Testis (tissue), 3 donors: ENCODE measurements around the gene DGCR6L. TPM values are rescaled to one million over a fixed set of nuclear protein-coding genes. Genes with fewer than 3 reads are reported as not detected.

Experiments used
- DNase-seq: peaks from one replicate; pipeline ENCODE4 v3.0.0-alpha.2; 2019
- H3K27ac ChIP-seq, 2 donors: fragments of 200-600 bp; sonication (generic); one replicate each; pipeline ENCODE4 v1.5.1; 2019
- H3K27me3 ChIP-seq: fragments of 200-600 bp; sonication (generic); one replicate; pipeline ENCODE4 v1.5.1; 2019
- H3K36me3 ChIP-seq: fragments of 200-600 bp; sonication (generic); one replicate; pipeline ENCODE4 v1.5.1; 2017; ENCODE audit warnings: low read depth; ENCODE audit errors: missing control alignments
- H3K4me1 ChIP-seq: fragments of 200-600 bp; sonication (generic); one replicate; pipeline ENCODE4 v1.5.1; 2019
- H3K4me3 ChIP-seq, 2 donors: fragments of 200-600 bp; sonication (generic); one replicate each; pipeline ENCODE4 v1.5.1; 2017 to 2019
- H3K9me3 ChIP-seq: fragments of 200-600 bp; sonication (generic); one replicate; pipeline ENCODE4 v1.5.1; 2017
- CTCF ChIP-seq, 3 experiments: fragments of 450-650 bp in 2 of 3; fragments of 200-600 bp in 1 of 3; sonication (generic) in 1 of 3; IDR thresholded peaks; one replicate each; pipeline ENCODE4 v1.5.1; 2016 to 2019; ENCODE audit warnings: antibody characterized with exemption in 3 of 3, mild to moderate bottlenecking in 2 of 3, moderate library complexity in 1 of 3
- POLR2A ChIP-seq: fragments of 450-650 bp; IDR thresholded peaks from one replicate; pipeline ENCODE4 v1.6.1; 2017; ENCODE audit warnings: antibody characterized with exemption, mild to moderate bottlenecking, moderate library complexity
- WGBS, 2 donors: methylation state at CpG; one replicate each; pipeline ENCODE4 v1.1.5; 2018; 5-methylcytosine and 5-hydroxymethylcytosine counted together
- intact Hi-C: fragments of 100-400 bp; cut with DNase I; formaldehyde crosslinking; loops from one replicate; pipeline ENCODE4 v1.15.1; 2023; ENCODE audit warnings: low total_unique reads
- polyA plus RNA-seq: library from polyadenylated mRNA; stranded (reverse); fragments of 350-450 nt; fragmentation: Illumina TruSeq; extraction: RNeasy Lipid Tissue Mini Kit (QIAGEN cat#74804); gene quantifications from one replicate; pipeline ENCODE4 v1.2.3, GENCODE V29; 2014; ENCODE audit warnings: low read depth, low replicate concordance; ENCODE audit not compliant: insufficient read depth
- total RNA-seq, 2 donors: library from RNA; depleted of rRNA; stranded (reverse); fragments of >200 nt; gene quantifications; one replicate each; pipeline ENCODE4 v1.2.3, GENCODE V29; 2016

Gene DGCR6L
- total and polyA plus RNA-seq, 3 donors from 2014 or later, result 152 to 257 (median 171) TPM

DNA sequence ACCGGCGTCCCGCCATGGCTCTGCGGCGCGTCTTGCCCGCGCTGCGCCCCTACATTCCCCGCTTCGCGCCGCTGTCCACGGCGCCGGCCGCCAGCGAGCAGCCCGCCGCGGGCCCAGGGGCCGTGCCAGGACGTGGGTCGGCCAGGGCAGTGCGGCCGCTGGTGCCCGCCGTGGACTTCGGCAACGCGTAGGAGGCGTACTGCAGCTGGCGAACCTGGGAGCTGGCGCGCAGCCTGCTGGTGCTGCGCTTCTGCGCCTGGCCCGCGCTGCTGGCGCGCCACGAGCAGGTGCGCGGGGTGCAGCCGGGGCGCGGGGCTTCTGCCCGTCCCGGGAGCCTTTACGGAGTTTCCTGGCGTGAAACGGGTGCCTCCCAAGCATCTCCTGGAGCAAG, 20.1 kb downstream of the DGCR6L start:
- TF ChIP-seq POLR2A (no peak), CTCF (IDR thresholded peaks at IDR 0.05) (no peak)
- Histone ChIP-seq H3K36me3 (no peaks in the 10 kb centered on the region), H3K27ac (no peak overlapping the region), H3K27me3 (no peaks in the 10 kb centered on the region), H3K4me3 (peak overlapping the region; percentile 50 to 59), H3K9me3 (no peaks in the 10 kb centered on the region), H3K4me1 (no peaks in the 10 kb centered on the region)
- DNase-seq, result peak; percentile 51
- WGBS, 2 donors, result 0% methylated on average over 36 of the region's 52 CpGs; no CpG with 5 or more reads in 1 of the 2 donors
- intact Hi-C loops, result no loop called here

DNA sequence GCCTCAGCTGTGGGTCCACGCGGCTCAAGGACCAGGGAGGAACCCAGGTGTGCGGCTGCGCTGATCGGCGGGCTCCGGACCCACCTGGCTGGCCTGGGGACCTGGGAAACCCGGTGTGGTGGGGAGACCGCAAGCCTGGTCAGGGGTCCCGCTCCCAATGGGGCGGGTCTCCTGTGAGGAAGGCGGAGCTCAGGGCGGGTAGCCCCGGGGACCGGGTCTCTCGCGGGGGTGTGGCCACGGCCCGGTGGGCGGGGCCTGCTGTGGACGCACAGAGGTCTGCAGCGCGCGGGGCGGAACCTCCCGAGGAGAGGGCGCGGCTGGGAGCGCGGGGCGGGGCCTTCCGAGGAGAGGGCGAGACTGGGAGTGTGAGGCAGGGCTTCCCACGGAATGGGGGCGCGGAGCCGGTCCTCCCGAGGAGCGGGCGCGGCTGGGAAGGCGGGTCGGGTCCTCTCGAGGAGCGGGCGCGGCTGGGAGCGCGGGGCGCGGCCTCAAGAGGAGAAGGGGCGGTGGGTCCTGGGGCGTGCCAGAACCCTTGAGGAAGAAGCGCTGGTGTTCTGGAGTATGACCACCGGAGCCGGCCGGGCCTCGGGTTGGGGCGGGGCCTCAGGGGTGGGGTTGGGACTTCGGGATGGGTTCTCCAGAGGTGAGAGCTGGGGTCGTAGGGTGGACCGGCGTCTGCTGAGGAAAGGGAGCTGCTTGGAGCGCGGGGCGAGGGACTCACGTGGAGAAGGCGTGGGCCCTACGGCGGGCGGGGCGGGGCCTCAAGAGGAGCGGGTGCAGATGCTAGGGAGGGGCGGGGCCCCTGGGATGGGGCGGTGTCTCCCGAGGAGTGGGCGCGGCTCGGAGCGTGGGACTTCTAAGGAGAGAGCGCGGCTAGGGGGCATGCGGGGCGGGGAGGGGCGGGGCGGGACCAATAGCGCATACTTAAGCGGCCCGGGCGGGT, 20.8 kb downstream of the DGCR6L start:
- H3K27me3 ChIP-seq, result no peaks in the 10 kb centered on the region
- H3K27ac ChIP-seq, result no peak overlapping the region
- intact Hi-C loops, result no loop called here
- H3K36me3 ChIP-seq, result no peaks in the 10 kb centered on the region
- H3K4me3 ChIP-seq, result peak overlapping the region; percentile 50 to 59
- H3K4me1 ChIP-seq, result no peaks in the 10 kb centered on the region
- WGBS, 2 donors, result 4% methylated on average over 37 to 52 of the region's 90 CpGs
- H3K9me3 ChIP-seq, result no peaks in the 10 kb centered on the region
- DNase-seq, result peak; percentile 93
- no peak for TF ChIP-seq POLR2A
- no peak for TF ChIP-seq CTCF (IDR thresholded peaks at IDR 0.05)

GRCh38 chr22:20298110-20298802, 21.6 kb downstream of the DGCR6L start:
- H3K36me3 ChIP-seq, result no peaks in the 10 kb centered on the region
- H3K27me3 ChIP-seq, result no peaks in the 10 kb centered on the region
- intact Hi-C loops, result no loop called here
- H3K4me3 ChIP-seq, result peak overlapping the region; percentile 50 to 59
- no peaks in the 10 kb centered on the region for H3K4me1 ChIP-seq
- WGBS, 2 donors, result 44% methylated on average over 23 to 25 of the region's 25 CpGs
- no peak overlapping the region for H3K27ac ChIP-seq
- DNase-seq, result no peak
- TF ChIP-seq POLR2A, result no peak
- TF ChIP-seq CTCF (IDR thresholded peaks at IDR 0.05), result no peak
- no peaks in the 10 kb centered on the region for H3K9me3 ChIP-seq

GRCh38 chr22:20297414-20298109, 22.3 kb downstream of the DGCR6L start:
- no peak overlapping the region for H3K27ac ChIP-seq
- no peaks in the 10 kb centered on the region for H3K9me3 ChIP-seq
- H3K36me3 ChIP-seq, result no peaks in the 10 kb centered on the region
- H3K27me3 ChIP-seq, result no peaks in the 10 kb centered on the region
- TF ChIP-seq CTCF (IDR thresholded peaks at IDR 0.05), result no peak
- WGBS, 2 donors, result 50 to 70% methylated on average over 9 of the region's 9 CpGs
- no peak overlapping the region for H3K4me3 ChIP-seq
- DNase-seq, result no peak
- no peaks in the 10 kb centered on the region for H3K4me1 ChIP-seq
- intact Hi-C loops, result no loop called here
